GM12891 (cell line): ENCODE measurements around the gene SERTAD1.

Experiments
- POLR2A ChIP-seq: IDR thresholded peaks from 2 replicates; pipeline ENCODE4 v1.6.1; 2011; ENCODE audit warnings: low read depth, low read length, control low read depth
- SPI1 ChIP-seq: IDR thresholded peaks from 2 replicates; pipeline ENCODE4 v1.6.1; 2011; ENCODE audit warnings: low read depth, low read length, control low read depth

GRCh38 chr19:40419066-40419612, 6.7 kb downstream of the SERTAD1 start:
- no peak for TF ChIP-seq POLR2A
- TF ChIP-seq SPI1: no peak
